HEK293 (cell line): ENCODE measurements around the gene LUZP2.

Experiments used
- CTCF ChIA-PET: fragments of 350-600 bp; formaldehyde crosslinking; extraction: SDS; loops from one replicate; lab custom pipeline; 2021; ENCODE audit warnings: antibody characterized with exemption; lab: Yijun Ruan, JAX
- POLR2A ChIA-PET: fragments of 300-600 bp; formaldehyde crosslinking; extraction: SDS; loops from one replicate; lab custom pipeline; 2020; ENCODE audit warnings: antibody characterized with exemption, inconsistent platforms; lab: Yijun Ruan, JAX
- H3K27ac ChIP-seq: fragments of 200-500 bp; sonication (Bioruptor generic); 2 replicates; pipeline ENCODE4 v1.5.1; 2014; ENCODE audit warnings: low read depth, low read length, control low read depth, inconsistent platforms; ENCODE audit errors: extremely low read depth
- H3K36me3 ChIP-seq, 2 experiments: fragments of 200-500 bp in 1 of 2; sonication (Bioruptor generic) in 1 of 2; 1 replicate in 1 of 2; 2 replicates in 1 of 2; pipeline ENCODE4 v1.5.1; 2014 to 2017; ENCODE audit warnings: inconsistent platforms in 2 of 2, low read length in 2 of 2; ENCODE audit not compliant: control insufficient read depth in 2 of 2, insufficient read depth in 1 of 2
- H3K4me1 ChIP-seq: fragments of 200-500 bp; sonication (Bioruptor generic); 2 replicates; pipeline ENCODE4 v1.5.1; 2014; ENCODE audit warnings: mild to moderate bottlenecking, low read length, inconsistent platforms; ENCODE audit not compliant: control insufficient read depth, insufficient read depth
- H3K4me3 ChIP-seq: 2 replicates; pipeline ENCODE4 v1.5.1; 2011; ENCODE audit warnings: low read depth, mild to moderate bottlenecking, control low read depth, low read length, moderate library complexity
- H3K9me3 ChIP-seq: fragments of 200-500 bp; sonication (Bioruptor generic); 2 replicates; pipeline ENCODE4 v1.5.1; 2014; ENCODE audit warnings: low read depth, low read length, inconsistent platforms; ENCODE audit not compliant: control insufficient read depth, insufficient read depth
- GLI4 ChIP-seq: fragments of 450-650 bp; formaldehyde crosslinking; IDR thresholded peaks from 2 replicates; pipeline ENCODE4 v1.5.1; 2016; ENCODE audit warnings: missing biosample characterization, missing genetic modification characterization
- HOXA7 ChIP-seq: sonication (generic); formaldehyde crosslinking; IDR thresholded peaks from 2 replicates; pipeline ENCODE4 v1.8.1; 2022; ENCODE audit warnings: missing genetic modification reagents, borderline replicate concordance
- KLF1 ChIP-seq: fragments of 450-650 bp; formaldehyde crosslinking; IDR thresholded peaks from 2 replicates; pipeline ENCODE4 v1.5.1; 2016; ENCODE audit warnings: missing biosample characterization, missing genetic modification characterization
- SETDB1 ChIP-seq: IDR thresholded peaks from one replicate; pipeline ENCODE4 v1.6.1; 2017; ENCODE audit warnings: mild to moderate bottlenecking, low read length, moderate library complexity, mixed read lengths; ENCODE audit not compliant: insufficient read length
- TRIM28 ChIP-seq: IDR thresholded peaks from 2 replicates; pipeline ENCODE4 v1.6.1; 2011; ENCODE audit warnings: low read length, control low read depth, borderline replicate concordance
- YY2 ChIP-seq: fragments of 450-650 bp; formaldehyde crosslinking; IDR thresholded peaks from 2 replicates; pipeline ENCODE4 v1.5.1; 2016; ENCODE audit warnings: missing biosample characterization, missing genetic modification characterization
- ZBTB8A ChIP-seq: fragments of 450-650 bp; formaldehyde crosslinking; IDR thresholded peaks from 2 replicates; pipeline ENCODE4 v1.5.1; 2016; ENCODE audit warnings: missing biosample characterization, missing genetic modification characterization
- ZNF138 ChIP-seq: fragments of 450-650 bp; formaldehyde crosslinking; IDR thresholded peaks from 2 replicates; pipeline ENCODE4 v1.5.1; 2016; ENCODE audit warnings: missing biosample characterization, missing genetic modification characterization, borderline replicate concordance
- ZNF292 ChIP-seq: fragments of 450-650 bp; formaldehyde crosslinking; IDR thresholded peaks from 2 replicates; pipeline ENCODE4 v1.5.1; 2016; ENCODE audit warnings: low read depth, missing biosample characterization, missing genetic modification characterization, borderline replicate concordance
- ZNF311 ChIP-seq: fragments of 450-650 bp; formaldehyde crosslinking; IDR thresholded peaks from 2 replicates; pipeline ENCODE4 v1.5.1; 2017; ENCODE audit warnings: missing biosample characterization, missing genetic modification characterization, borderline replicate concordance
- ZNF366 ChIP-seq: fragments of 450-650 bp; formaldehyde crosslinking; conservative IDR thresholded peaks from 2 replicates; pipeline ENCODE4 v1.5.1; 2016; ENCODE audit warnings: missing biosample characterization, missing genetic modification characterization
- ZNF548 ChIP-seq: fragments of 450-650 bp; formaldehyde crosslinking; IDR thresholded peaks from 2 replicates; pipeline ENCODE4 v1.5.1; 2016; ENCODE audit warnings: missing biosample characterization, missing genetic modification characterization
- ZNF560 ChIP-seq: fragments of 450-650 bp; formaldehyde crosslinking; IDR thresholded peaks from 2 replicates; pipeline ENCODE4 v1.5.1; 2017; ENCODE audit warnings: missing biosample characterization, missing genetic modification characterization, borderline replicate concordance
- ZNF610 ChIP-seq: fragments of 450-650 bp; formaldehyde crosslinking; IDR thresholded peaks from 2 replicates; pipeline ENCODE4 v1.5.1; 2016; ENCODE audit warnings: missing biosample characterization, missing genetic modification characterization, borderline replicate concordance
- ZNF621 ChIP-seq: fragments of 450-650 bp; formaldehyde crosslinking; IDR thresholded peaks from 2 replicates; pipeline ENCODE4 v1.5.1; 2017; ENCODE audit warnings: missing biosample characterization, missing genetic modification characterization
- ZNF626 ChIP-seq: fragments of 450-650 bp; sonication (Bioruptor Pico); formaldehyde crosslinking; IDR thresholded peaks from 2 replicates; pipeline ENCODE4 v1.5.1; 2018; ENCODE audit warnings: missing biosample characterization, missing genetic modification characterization, inconsistent platforms
- ZNF707 ChIP-seq: fragments of 450-650 bp; formaldehyde crosslinking; IDR thresholded peaks from 2 replicates; pipeline ENCODE4 v1.5.1; 2016; ENCODE audit warnings: missing biosample characterization, missing genetic modification characterization
- ZNF785 ChIP-seq: fragments of 450-650 bp; formaldehyde crosslinking; IDR thresholded peaks from 2 replicates; pipeline ENCODE4 v1.5.1; 2016; ENCODE audit warnings: missing biosample characterization, missing genetic modification characterization
- TF ChIP-seq, protein P1 (sequence below): fragments of 450-650 bp; formaldehyde crosslinking; optimal IDR thresholded peaks from 2 replicates; pipeline ENCODE3; 2016; ENCODE audit warnings: missing biosample characterization, mild to moderate bottlenecking, missing genetic modification characterization
- TF ChIP-seq, protein P2 (sequence below): fragments of 450-650 bp; formaldehyde crosslinking; IDR thresholded peaks from 2 replicates; pipeline ENCODE4 v1.5.1; 2017; ENCODE audit warnings: missing biosample characterization, mild to moderate bottlenecking, missing genetic modification characterization, moderate library complexity
- TF ChIP-seq, protein P3 (sequence below): sonication (generic); formaldehyde crosslinking; IDR thresholded peaks from 2 replicates; pipeline ENCODE4 v1.8.1; 2022; ENCODE audit warnings: mild to moderate bottlenecking, moderate library complexity, missing genetic modification reagents

Gene LUZP2

DNA sequence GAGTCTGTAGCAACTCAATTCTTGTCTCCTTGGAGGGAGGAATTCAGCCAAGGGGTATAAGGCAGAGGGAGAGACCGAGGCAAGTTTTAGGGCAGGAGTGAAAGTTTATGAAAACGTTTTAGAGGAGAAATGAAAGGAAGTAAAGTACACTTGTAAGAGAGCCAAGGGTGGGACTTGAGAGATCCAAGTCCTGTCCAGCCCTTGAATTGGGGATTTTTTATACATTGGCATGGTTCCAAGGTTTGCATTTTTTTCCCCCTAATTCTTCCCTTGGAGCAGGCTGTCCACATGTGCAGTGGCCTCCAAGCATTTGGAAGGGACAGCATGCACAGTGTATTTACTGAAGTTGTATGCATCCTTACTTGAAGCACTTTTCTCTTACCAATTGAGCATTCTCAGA lies 192.1 kb downstream of the LUZP2 start (continued):
- TF ChIP-seq ZNF626 (tag by site-specific recombination): no peak
- no peak for TF ChIP-seq ZNF548 (tag by site-specific recombination)
- TF ChIP-seq ZNF292: no peak
- TF ChIP-seq, protein P1, sequence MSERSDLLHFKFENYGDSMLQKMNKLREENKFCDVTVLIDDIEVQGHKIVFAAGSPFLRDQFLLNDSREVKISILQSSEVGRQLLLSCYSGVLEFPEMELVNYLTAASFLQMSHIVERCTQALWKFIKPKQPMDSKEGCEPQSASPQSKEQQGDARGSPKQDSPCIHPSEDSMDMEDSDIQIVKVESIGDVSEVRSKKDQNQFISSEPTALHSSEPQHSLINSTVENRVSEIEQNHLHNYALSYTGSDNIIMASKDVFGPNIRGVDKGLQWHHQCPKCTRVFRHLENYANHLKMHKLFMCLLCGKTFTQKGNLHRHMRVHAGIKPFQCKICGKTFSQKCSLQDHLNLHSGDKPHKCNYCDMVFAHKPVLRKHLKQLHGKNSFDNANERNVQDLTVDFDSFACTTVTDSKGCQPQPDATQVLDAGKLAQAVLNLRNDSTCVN: no peak
- TF ChIP-seq ZNF366 (tag by site-specific recombination): no peak

DNA sequence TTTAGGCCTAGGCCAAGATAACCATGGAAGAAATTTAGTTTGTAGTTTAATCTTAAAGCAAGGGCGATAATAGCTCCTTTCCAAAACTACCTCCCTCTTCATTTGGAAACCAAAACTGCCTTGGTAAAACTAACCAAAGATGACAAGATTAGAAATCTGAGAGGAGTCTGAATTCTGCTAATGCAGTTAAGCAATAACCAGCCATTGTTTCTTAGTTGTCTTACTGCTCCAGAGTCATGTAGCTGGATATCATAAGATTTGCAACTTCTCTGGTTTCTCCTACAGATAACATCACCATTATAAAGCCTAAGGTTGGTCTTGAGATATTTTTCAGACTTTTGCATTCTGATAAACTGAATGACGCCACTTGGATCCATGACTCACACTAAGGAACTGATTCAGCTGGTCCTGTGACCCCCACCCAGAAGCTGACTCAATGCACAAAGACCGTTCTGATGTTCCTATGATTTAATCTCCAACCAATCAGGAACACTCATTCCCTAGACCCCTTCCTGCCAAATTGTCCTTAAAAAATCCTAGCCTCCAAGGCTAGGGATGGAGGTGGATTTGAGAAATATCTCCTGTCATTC lies 200.8 kb downstream of the LUZP2 start:
- H3K9me3 ChIP-seq: no peaks in the 10 kb centered on the region
- CTCF ChIA-PET: no interaction called here
- no peak overlapping the region for H3K27ac ChIP-seq
- H3K4me1 ChIP-seq: no peaks in the 10 kb centered on the region
- no peak overlapping the region for H3K4me3 ChIP-seq
- TF ChIP-seq TRIM28 (peak; percentile 41; the same call in 1 of the 2 replicates), SETDB1 (peak; percentile 68), ZNF785 (tag by site-specific recombination) (no peak)
- TF ChIP-seq, all 188 proteins: peak for 2
- POLR2A ChIA-PET: no interaction called here
- H3K36me3 ChIP-seq: no peaks in the 10 kb centered on the region

DNA sequence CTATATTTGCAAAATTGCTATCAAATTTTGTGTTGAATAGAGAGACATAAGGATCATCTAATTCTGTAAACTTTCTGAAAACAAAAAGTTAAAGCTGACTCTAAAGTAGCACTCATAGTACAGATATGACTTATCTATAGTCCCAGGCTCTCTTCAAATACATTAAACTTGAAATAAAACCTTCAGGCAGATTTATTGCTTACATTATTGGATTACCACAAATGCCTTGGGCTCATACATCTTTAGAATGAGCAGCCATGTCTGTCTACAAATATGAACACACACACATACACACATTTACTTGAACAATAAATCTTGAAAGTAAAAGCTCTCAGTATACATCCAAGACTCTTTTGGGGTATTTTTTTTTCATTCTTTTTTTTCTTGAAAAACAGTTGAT lies 207.9 kb downstream of the LUZP2 start:
- no peaks in the 10 kb centered on the region for H3K4me1 ChIP-seq
- TF ChIP-seq, protein P2, sequence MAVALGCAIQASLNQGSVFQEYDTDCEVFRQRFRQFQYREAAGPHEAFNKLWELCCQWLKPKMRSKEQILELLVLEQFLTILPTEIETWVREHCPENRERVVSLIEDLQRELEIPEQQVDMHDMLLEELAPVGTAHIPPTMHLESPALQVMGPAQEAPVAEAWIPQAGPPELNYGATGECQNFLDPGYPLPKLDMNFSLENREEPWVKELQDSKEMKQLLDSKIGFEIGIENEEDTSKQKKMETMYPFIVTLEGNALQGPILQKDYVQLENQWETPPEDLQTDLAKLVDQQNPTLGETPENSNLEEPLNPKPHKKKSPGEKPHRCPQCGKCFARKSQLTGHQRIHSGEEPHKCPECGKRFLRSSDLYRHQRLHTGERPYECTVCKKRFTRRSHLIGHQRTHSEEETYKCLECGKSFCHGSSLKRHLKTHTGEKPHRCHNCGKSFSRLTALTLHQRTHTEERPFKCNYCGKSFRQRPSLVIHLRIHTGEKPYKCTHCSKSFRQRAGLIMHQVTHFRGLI (tag by site-specific recombination): no peak
- TF ChIP-seq ZNF138 (tag by site-specific recombination): no peak
- TF ChIP-seq HOXA7 (CRISPR knock-in tag): no peak
- no peak for TF ChIP-seq ZNF707 (tag by site-specific recombination)
- TF ChIP-seq, protein P3, sequence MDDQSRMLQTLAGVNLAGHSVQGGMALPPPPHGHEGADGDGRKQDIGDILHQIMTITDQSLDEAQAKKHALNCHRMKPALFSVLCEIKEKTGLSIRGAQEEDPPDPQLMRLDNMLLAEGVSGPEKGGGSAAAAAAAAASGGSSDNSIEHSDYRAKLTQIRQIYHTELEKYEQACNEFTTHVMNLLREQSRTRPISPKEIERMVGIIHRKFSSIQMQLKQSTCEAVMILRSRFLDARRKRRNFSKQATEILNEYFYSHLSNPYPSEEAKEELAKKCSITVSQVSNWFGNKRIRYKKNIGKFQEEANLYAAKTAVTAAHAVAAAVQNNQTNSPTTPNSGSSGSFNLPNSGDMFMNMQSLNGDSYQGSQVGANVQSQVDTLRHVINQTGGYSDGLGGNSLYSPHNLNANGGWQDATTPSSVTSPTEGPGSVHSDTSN: no peak
- TF ChIP-seq ZBTB8A (tag by site-specific recombination): no peak
- no peak for TF ChIP-seq KLF1 (tag by site-specific recombination)
- no peak for TF ChIP-seq ZNF311 (tag by site-specific recombination)
- no peak for TF ChIP-seq ZNF621 (tag by site-specific recombination)
- TF ChIP-seq ZNF560 (tag by site-specific recombination): no peak
- no peak for TF ChIP-seq YY2 (tag by site-specific recombination)
- no peak for TF ChIP-seq GLI4 (tag by site-specific recombination)
- TF ChIP-seq ZNF610: no peak
- no peak overlapping the region for H3K27ac ChIP-seq
- H3K9me3 ChIP-seq: no peaks in the 10 kb centered on the region
- no peaks in the 10 kb centered on the region for H3K36me3 ChIP-seq
- CTCF ChIA-PET: no interaction called here
- POLR2A ChIA-PET: no interaction called here
- H3K4me3 ChIP-seq: no peak overlapping the region
